Esophagus squamous epithelium (tissue), 5 donors: Measurements from ENCODE around the gene MICAL3. TPM values are rescaled to one million over a fixed set of nuclear protein-coding genes. Genes with fewer than 3 reads are reported as not detected.

Source experiments
- DNase-seq: peaks from one replicate; lab custom pipeline; 2025; lab: John Stamatoyannopoulos, UW
- H3K27ac ChIP-seq, 4 donors: fragments of 200-600 bp; sonication (generic); one replicate each; pipeline ENCODE4 v1.5.1; 2016 to 2019; ENCODE audit warnings: mild to moderate bottlenecking in 1 of 4
- H3K27me3 ChIP-seq, 4 donors: fragments of 200-600 bp; sonication (generic); 1 replicate in 3 of 4; 2 replicates in 1 of 4; pipeline versions ENCODE4 v1.5.1 to v1.6.0; 2017 to 2021; ENCODE audit warnings: antibody characterized with exemption in 1 of 4
- H3K36me3 ChIP-seq, 3 donors: fragments of 200-600 bp; sonication (generic); one replicate each; pipeline ENCODE4 v1.5.1; 2016 to 2019
- H3K4me1 ChIP-seq, 3 donors: fragments of 200-600 bp; sonication (generic); one replicate each; pipeline ENCODE4 v1.5.1; 2017 to 2019
- H3K4me3 ChIP-seq, 4 donors: fragments of 200-600 bp; sonication (generic); 1 replicate in 3 of 4; 2 replicates in 1 of 4; pipeline ENCODE4 v1.5.1; 2016 to 2019; ENCODE audit warnings: mild to moderate bottlenecking in 2 of 4, moderate library complexity in 1 of 4
- H3K9me3 ChIP-seq, 3 donors: fragments of 200-600 bp; sonication (generic); one replicate each; pipeline ENCODE4 v1.5.1; 2016 to 2019
- POLR2A ChIP-seq, 4 donors: fragments of 450-650 bp; IDR thresholded peaks; one replicate each; pipeline ENCODE4 v1.6.1; 2017; ENCODE audit warnings: antibody characterized with exemption in 4 of 4, mild to moderate bottlenecking in 4 of 4, moderate library complexity in 3 of 4
- WGBS, 2 donors: methylation state at CpG; one replicate each; pipeline ENCODE4 v1.1.5; 2018; 5-methylcytosine and 5-hydroxymethylcytosine counted together
- intact Hi-C: fragments of 100-400 bp; cut with DNase I; formaldehyde crosslinking; loops from one replicate; pipeline ENCODE4 v1.15.0; 2022
- total RNA-seq, 4 donors: library from RNA; depleted of rRNA; stranded (reverse); fragments of >200 nt; gene quantifications; one replicate each; pipeline ENCODE4 v1.1.0, GENCODE V29; 2016
- TF ChIP-seq, protein P1 (sequence below), 6 experiments: fragments of 450-650 bp in 4 of 6; fragments of 200-600 bp in 2 of 6; sonication (generic) in 2 of 6; IDR thresholded peaks; one replicate each; pipeline ENCODE4 v1.5.1; 2016 to 2019; ENCODE audit warnings: antibody characterized with exemption in 6 of 6, mild to moderate bottlenecking in 4 of 6, moderate library complexity in 4 of 6
- donor health status: DM: yes; HTN: yes; CAD: no.

MICAL3 gene
- total RNA-seq, 4 donors from 2014 or later: 11.2 to 30.9 (median 15.9) TPM

DNA sequence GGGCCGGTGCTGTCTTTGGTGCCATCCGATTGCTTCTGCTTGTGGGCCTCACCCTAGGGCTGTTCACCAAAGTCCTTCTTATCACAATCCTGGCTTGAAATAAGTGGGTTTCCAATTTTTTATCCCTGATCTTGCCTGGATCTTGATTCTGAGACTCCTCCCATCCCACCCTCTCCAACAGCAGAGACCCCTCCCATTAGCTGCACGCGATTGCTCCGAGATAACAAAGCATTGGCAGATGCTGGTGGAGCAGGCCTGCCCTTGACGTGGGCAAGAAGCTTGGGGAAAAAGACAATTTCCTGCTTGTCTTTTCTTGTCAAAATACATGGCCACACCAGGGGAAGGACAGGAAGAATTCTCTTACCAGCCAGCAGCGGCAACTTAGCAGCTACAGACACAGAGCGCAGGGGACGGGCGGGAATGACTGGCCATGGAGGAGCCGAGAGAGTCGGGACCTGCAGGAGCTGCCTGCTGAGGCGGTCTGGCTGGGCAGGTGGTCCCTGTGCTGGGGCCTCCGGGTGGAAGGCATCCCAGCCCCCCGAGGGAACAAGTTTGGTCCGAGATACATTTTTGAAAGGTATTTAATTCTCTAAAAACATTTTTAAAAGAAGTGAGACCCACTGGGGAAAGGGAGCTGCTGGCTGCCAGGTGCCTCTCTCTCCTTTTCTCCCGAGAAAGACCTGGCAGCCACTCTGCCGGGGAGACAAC lies 240.4 kb downstream of the MICAL3 start:
- intact Hi-C loops: no loop called here
- peaks cover 0 to 11% (median 2%) of the 10 kb centered on the region in 3 donors for H3K36me3 ChIP-seq
- H3K4me1 ChIP-seq: peaks cover 22 to 60% (median 34%) of the 10 kb centered on the region in 3 donors
- no peaks in the 10 kb centered on the region for H3K9me3 ChIP-seq
- no peak overlapping the region for H3K27ac ChIP-seq
- WGBS, 2 donors: 62 to 67% methylated on average over 16 of the region's 18 CpGs
- no peak overlapping the region for H3K4me3 ChIP-seq
- TF ChIP-seq POLR2A (IDR thresholded peaks at IDR 0.05): no peak
- TF ChIP-seq, protein P1, sequence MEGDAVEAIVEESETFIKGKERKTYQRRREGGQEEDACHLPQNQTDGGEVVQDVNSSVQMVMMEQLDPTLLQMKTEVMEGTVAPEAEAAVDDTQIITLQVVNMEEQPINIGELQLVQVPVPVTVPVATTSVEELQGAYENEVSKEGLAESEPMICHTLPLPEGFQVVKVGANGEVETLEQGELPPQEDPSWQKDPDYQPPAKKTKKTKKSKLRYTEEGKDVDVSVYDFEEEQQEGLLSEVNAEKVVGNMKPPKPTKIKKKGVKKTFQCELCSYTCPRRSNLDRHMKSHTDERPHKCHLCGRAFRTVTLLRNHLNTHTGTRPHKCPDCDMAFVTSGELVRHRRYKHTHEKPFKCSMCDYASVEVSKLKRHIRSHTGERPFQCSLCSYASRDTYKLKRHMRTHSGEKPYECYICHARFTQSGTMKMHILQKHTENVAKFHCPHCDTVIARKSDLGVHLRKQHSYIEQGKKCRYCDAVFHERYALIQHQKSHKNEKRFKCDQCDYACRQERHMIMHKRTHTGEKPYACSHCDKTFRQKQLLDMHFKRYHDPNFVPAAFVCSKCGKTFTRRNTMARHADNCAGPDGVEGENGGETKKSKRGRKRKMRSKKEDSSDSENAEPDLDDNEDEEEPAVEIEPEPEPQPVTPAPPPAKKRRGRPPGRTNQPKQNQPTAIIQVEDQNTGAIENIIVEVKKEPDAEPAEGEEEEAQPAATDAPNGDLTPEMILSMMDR (IDR thresholded peaks at IDR 0.05): no peak
- H3K27me3 ChIP-seq: peaks cover 0 to 6% (median 0%) of the 10 kb centered on the region in 4 donors
- DNase-seq: no peak

DNA sequence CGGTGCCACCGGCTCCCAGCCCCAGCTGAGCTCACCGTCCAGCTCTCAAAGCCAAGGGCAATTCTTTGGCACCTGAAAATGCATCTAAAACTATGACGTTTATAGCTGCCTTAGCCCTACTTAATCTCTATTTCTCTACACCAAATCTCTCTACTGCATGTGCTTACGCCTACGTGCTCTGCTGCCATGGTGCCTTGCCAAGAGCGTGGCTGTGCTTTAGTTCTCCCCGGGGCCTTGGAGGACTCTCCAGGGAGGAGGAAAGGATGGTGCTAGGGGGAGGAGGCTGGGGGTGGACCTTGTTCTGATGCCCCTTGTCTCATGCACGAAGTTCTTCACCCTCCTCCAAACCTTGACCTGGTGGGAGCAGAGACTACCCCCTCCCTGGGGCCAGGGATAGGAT lies 241.0 kb downstream of the MICAL3 start:
- Histone ChIP-seq H3K9me3 (no peaks in the 10 kb centered on the region), H3K27ac (no peak overlapping the region), H3K27me3 (peaks cover 0 to 6% (median 0%) of the 10 kb centered on the region in 4 donors), H3K36me3 (peaks cover 0 to 5% (median 0%) of the 10 kb centered on the region in 3 donors), H3K4me3 (no peak overlapping the region), H3K4me1 (peaks cover 22 to 60% (median 34%) of the 10 kb centered on the region in 3 donors)
- TF ChIP-seq POLR2A (IDR thresholded peaks at IDR 0.05): no peak
- TF ChIP-seq, protein P1 (IDR thresholded peaks at IDR 0.05): no peak
- no peak for DNase-seq
- intact Hi-C loops: no loop called here
- 35 to 40% methylated on average over 7 to 8 of the region's 9 CpGs for WGBS, 2 donors

DNA sequence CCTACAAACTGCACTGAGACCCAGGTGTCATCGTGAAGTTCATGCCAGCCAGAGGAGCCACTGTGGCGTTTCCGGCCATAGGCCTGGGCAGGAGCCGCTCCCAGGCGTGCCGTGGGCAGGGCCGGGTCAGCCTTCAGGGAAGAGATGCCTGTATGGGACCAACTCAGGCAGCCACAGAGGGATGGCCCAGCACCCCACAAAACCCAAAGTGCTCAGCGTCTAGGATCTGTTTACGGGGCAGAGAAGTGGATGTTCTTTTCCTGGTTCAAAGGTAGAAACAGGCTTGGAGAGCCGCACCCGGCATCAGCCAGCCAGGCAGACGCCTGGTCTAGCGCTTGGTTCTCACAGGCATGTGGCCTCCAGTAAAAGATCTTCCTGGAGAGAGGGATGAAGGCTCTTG lies 241.7 kb downstream of the MICAL3 start:
- no peaks in the 10 kb centered on the region for H3K36me3 ChIP-seq
- intact Hi-C loops: no loop called here
- 70 to 74% methylated on average over 4 to 9 of the region's 13 CpGs for WGBS, 2 donors

DNA sequence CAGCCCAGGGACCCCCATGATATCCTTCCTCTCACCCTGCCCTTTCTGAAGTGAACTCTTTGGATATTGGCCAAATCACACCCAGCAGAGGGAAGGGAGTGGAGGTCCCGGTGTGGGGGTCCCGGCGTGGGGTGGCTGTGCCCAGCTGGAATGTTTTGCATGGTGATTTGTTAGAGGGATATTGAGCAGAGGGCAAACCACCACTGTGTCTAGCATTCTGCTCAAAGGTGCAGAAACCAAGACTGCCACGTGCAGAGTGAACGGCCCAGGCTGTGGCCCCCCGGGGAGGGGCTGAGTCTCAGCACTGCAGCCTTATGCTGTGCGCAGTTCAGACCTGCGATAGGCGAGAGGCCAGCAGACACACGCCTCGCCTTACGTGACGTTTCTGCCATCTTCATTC lies 242.2 kb downstream of the MICAL3 start:
- H3K4me3 ChIP-seq: no peak overlapping the region
- 78 to 89% methylated on average over 10 of the region's 13 CpGs for WGBS, 2 donors
- H3K27ac ChIP-seq: no peak overlapping the region
- intact Hi-C loops: no loop called here
- no peak for DNase-seq
- TF ChIP-seq, protein P1 (IDR thresholded peaks at IDR 0.05): no peak
- no peak for TF ChIP-seq POLR2A (IDR thresholded peaks at IDR 0.05)
- no peaks in the 10 kb centered on the region for H3K36me3 ChIP-seq
- peaks cover 0 to 6% (median 0%) of the 10 kb centered on the region in 4 donors for H3K27me3 ChIP-seq
- H3K4me1 ChIP-seq: peaks cover 21 to 51% (median 31%) of the 10 kb centered on the region in 3 donors
- no peaks in the 10 kb centered on the region for H3K9me3 ChIP-seq

More for the DNA sequence above, 241.7 kb downstream of the MICAL3 start:
- no peak for DNase-seq
- TF ChIP-seq, protein P1 (IDR thresholded peaks at IDR 0.05): no peak
- TF ChIP-seq POLR2A (IDR thresholded peaks at IDR 0.05): no peak
- Histone ChIP-seq H3K4me3 (no peak overlapping the region), H3K4me1 (peaks cover 22 to 56% (median 34%) of the 10 kb centered on the region in 3 donors), H3K27ac (no peak overlapping the region), H3K9me3 (no peaks in the 10 kb centered on the region), H3K27me3 (peaks cover 0 to 6% (median 0%) of the 10 kb centered on the region in 4 donors)

DNA sequence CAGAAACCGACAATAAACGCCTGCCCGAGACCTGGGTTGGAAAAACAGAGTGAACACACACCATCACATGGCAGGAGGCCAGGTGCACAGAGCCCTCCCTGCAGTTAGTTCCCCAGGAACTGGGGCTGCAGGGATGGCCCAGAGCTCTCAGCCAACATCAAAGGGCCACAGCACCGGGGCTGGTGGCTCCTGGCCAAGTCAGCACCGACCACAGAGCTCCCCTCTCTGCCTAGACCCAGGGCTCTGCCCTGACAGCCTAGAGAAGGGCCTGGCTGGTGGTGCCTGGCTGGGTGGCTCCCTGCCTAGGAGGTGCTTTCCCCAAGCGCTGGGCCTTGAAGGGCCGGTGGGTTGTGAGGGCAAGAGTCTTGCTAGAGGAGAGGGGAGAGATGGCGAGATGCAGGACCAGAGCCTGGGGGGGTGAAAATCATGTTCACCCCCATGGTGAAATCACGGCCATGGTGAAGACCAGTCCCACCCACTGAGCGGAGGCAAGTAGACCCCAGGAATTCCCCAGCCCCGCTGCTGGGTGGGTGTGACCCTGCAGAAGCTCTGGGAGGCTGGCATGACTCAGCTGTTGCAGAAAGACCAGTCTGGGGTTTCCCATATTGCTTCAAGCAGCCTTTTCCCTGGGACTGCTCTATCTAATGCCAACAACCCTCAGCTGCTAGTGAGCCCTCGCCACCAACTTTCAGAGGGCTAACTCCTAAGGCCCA lies 242.9 kb downstream of the MICAL3 start:
- Histone ChIP-seq H3K4me3 (no peak overlapping the region), H3K36me3 (no peaks in the 10 kb centered on the region), H3K9me3 (no peaks in the 10 kb centered on the region), H3K27ac (peak overlapping the region in 1 of 4 donors; percentile 35), H3K27me3 (peaks cover 0 to 6% (median 0%) of the 10 kb centered on the region in 4 donors), H3K4me1 (peaks cover 14 to 44% (median 24%) of the 10 kb centered on the region in 3 donors)
- intact Hi-C loops: no loop called here
- DNase-seq: no peak
- WGBS, 2 donors: 16 to 24% methylated on average over 4 to 5 of the region's 12 CpGs
- TF ChIP-seq, protein P1 (IDR thresholded peaks at IDR 0.05): no peak
- TF ChIP-seq POLR2A (IDR thresholded peaks at IDR 0.05): no peak
